ENCODE results near the gene POFUT2.

DNA sequence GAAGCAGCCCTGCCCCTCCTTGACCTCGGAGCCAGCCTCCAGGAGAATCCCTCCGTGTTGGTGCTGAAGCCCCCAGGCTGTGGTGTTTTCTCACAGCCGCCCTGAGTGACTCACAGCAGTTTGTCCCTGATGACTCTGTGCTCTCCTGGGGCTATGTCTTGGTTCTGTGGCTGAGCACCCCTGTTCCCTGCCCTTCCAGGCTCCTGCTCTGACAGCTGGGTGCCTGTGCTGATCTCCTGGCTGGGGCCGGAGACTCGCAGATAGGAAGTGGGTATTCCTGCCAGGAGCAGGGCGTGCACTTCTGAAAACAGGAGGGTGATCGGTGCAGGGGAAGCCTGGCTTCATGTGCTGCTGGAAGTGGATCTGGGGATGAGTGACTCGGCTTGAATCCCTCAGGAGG lies 34.5 kb downstream of the POFUT2 start:
- TF ChIP-seq SUZ12 (IDR thresholded peaks at IDR 0.05; ENCODE audit: extremely low read depth, insufficient read depth, insufficient read length) (no peak), YY1 (IDR thresholded peaks at IDR 0.05; ENCODE audit: insufficient read depth, insufficient read length) (no peak), ZNF274 (IDR thresholded peaks at IDR 0.05; ENCODE audit: low read depth, low read length) (no peak)
